Dedifferentiated amniotic fluid mesenchymal stem cell (primary cell): ENCODE measurements around the gene HIP1.
"Not testable (repeated sequence)": the region's sequence is repeated elsewhere in the genome, so short reads cannot be mapped to it uniquely, and the experiment has no call there.

Source experiments
- DNase-seq: peaks from one replicate; pipeline ENCODE4 v3.0.0-alpha.2; 2016; ENCODE audit errors: extremely low spot score

Gene HIP1

DNA sequence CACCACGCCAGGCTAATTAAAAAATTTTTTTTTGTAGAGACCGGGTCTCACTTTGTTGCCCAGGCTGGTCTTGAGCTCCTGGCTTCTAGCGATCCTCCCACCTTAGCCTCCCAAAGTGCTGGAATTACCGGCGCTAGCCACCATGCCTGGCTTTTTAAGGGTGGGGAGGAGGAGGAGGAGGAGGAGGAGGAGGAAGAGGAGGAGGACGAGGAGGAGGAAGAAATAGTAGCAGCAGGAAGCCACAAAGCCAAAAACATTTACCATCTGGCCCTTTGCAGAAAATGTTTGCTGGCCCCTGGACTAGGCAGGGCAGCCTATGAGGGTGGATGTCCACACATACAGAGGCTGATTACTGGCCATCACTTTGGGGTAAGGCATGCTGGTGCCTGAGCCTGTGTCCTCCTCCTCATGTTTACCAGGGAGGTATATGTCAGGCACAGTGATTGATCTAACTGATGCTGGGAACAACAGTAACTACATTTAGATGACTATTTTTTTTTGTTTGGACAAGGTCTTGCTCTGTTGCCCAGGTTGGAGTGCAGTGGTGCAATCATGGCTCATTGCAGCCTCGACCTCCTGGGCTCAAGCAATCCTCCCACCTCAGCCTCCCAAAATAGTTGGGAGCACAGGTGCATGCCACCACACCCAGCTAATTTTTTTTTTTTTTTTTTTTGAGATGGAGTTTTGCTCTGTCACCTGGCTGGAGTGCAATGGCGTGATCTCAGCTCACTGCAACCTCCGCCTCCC lies 122.1 kb downstream of the HIP1 start:
- DNase-seq, result no peak

- DNase-seq, result no peak
Measured at GRCh38 chr7:75614401-75614800, 124.3 kb downstream of the HIP1 start.

- no peak for DNase-seq
Measured at GRCh38 chr7:75613351-75613750, 125.4 kb downstream of the HIP1 start.

DNA sequence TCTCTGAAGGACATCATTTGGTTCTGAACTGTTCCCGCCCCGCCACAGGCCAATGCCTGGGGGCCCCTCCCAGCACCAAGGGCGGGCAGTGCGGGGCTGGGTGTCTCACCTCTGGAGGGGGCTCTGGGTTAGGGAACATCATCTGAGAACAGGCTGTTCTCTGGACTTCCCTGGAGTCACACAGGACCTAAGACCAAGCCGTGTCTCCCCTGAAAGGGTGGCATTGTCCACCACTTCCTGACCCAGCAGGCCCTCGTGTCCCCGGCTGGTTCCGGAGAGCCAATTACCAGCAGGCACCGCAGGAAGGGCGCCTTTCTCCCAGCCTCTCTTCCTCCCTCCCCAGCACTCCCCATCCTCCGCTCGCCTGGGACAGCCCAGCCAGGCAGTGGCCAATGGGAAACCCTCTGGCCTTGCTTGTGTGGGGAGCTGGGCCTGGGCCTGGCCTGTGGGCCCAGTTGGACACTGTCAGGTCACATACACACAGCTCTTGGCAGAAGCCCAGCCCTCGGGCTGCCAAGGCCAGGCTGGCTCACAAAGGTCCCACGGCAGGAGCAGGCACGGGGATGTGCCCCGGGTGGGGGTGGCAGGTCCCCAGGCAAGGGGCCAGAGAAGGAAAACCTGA lies 127.1 kb downstream of the HIP1 start:
- no peak for DNase-seq

DNA sequence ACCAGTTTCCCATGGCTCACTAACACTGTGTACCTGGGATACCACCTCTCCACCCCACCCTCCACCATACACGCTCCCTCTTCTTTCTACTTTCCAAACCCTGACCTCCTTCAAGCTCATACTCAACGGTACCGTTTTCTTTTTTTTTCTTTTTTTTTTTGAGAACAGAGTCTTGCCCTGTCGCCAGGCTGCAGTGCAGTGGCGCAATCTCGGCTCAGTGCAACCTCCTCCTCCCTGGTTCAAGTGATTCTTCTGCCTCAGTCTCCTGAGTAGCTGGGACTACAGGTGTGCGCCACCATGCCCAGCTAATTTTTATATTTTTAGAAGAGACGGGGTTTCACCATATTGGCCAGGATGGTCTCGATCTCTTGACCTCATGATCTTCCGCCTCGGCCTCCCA lies 129.3 kb downstream of the HIP1 start:
- not testable (repeated sequence) for DNase-seq

DNA sequence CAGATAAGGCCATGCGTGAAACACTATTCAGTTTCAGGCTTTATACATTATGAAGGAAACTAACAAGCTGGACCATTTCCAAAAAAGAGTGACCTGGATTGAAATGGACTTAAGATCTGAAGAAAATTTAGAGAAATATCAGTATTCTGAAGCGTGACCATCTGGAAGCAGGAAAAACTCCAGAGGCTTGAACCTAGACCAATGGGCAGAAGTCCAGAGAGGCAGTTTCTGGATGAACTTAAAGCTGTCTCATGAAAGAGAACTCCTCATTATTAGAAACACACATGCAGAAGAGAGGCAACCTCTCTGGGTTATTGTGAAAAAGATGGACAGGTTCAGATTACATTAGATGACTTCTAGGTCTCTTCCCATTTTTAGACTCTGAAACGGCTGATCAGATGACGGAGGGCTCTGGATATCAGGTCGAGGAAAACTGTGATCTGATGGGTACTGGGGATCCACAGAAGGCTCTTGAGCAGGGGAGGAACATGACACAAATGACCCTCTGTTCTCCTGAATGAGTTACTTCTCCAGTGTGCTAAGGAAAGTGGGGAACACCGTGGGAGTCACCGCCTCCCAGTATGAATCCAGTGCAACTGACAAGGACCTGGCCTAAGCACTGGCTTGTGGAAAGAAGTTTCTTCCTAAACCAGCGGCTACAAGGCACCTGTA lies 130.2 kb downstream of the HIP1 start:
- DNase-seq, result no peak

DNA sequence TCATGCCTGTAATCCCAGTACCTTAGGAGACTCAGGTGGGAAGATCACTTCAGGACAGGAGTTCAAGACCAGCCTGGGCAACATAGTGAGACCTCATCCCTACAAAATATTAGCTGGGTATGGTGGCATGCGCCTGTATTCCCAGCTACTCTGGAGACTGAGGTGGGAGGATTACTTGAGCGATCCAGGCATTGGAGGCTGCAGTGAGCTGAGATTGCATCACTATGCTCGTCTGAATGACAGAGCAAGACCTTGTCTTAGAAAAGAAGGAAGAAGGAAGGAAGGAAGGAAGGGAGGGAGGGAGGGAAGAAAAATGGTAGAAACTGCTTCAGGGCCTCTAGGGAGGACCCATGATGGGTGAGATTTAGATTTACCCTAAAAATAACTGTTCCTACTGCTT lies 134.3 kb downstream of the HIP1 start:
- DNase-seq, result no peak

DNA sequence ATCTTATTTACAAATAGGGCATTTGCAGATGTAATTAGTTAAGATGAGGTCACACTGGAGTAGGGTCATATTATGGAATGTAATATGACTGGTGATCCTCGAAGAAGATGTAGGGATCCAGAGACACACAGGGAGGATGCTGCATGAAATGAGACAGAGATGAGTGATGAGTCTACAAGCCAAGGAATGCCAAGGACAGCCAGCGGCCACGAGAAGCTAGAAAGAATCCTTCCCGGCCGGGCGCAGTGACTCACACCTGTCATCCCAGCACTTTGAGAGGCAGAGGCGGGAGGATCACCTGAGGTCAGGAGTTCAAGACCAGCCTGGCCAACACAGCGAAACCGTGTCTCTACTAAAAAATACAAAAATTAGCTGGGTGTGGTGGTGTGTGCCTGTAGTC lies 135.9 kb downstream of the HIP1 start:
- DNase-seq, result not testable (repeated sequence)

DNA sequence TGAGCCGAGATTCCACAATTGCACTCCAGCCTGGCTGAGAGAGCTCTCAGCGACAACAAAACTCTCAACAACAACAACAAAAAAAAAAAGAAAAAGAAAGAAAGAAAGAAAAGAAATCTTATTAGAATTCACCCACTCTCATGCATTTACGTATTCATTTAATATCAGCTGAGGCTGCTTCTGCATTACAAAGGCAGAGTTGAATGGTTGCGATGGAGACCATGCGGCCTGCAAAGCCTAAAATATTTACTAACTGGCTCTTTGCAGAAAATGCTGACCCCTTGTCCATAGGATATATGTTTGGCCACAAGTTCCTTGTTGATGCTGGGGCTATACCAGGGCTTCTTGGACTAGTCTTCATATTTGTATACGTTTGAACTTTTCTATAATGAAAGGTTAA lies 137.2 kb downstream of the HIP1 start:
- DNase-seq, result no peak

GRCh38 chr7:75600748-75601147 lies 138.0 kb downstream of the HIP1 start:
- DNase-seq, result not testable (repeated sequence)

- no peak for DNase-seq
Measured at GRCh38 chr7:75599244-75599781, 139.4 kb downstream of the HIP1 start.

GRCh38 chr7:75596727-75597614 lies 141.8 kb downstream of the HIP1 start:
- DNase-seq, result no peak

GRCh38 chr7:75595766-75596165 lies 143.0 kb downstream of the HIP1 start:
- no peak for DNase-seq

GRCh38 chr7:75593500-75594184 lies 145.1 kb downstream of the HIP1 start:
- DNase-seq, result not testable (repeated sequence)

- DNase-seq, result no peak
Measured at GRCh38 chr7:75591467-75592255, 147.1 kb downstream of the HIP1 start.

DNA sequence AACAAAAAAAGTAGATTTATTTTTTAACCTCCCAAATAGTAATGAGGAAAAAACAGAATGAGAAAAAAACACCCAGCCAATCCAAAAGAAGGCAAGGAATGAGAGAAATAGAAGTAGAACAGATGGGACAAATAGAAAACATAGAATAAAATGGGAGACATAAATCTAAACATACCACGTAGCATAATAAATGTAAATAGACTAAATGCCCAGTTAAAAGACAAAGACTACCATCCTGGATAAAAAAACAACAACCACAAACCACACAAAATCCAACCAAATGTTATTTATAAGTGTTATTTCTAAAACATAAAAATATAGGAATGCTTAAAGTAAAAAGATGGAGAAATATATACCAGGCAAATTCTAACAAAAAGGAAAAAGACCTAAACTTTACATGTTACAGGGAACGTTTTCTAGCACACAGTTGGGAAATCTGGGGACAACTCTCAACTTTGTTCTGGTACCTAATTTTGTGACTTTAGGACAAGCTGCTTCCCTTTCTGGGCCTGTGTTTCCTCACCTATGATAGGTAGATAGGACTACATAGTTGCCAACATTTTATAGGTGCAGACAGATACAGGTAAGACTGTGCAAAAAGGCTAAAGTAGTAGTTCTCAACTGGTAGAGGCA lies 148.3 kb downstream of the HIP1 start:
- DNase-seq, result no peak

DNA sequence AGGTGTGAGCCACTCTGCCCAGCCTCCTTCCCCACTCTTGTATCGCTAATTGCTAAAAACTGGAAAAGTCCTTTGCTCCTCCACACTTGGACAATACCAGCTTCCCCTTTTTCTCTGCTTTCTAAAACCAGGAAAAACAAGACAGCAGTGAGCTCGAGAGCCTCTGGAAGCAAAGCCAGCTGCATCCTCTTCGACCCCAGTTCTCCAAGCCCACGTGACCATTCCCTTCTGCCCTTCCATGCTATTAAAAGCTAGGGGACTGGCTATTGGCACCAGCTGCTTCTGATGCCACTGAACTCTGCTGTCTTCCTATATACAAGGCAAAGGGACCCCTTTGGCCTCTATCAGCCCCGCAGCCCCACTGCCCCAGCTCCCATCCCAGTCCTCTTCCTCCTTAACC lies 154.4 kb downstream of the HIP1 start:
- no peak for DNase-seq

GRCh38 chr7:75583255-75583654 lies 155.5 kb downstream of the HIP1 start:
- no peak for DNase-seq

- DNase-seq, result no peak
Measured at GRCh38 chr7:75579899-75580298, 158.8 kb downstream of the HIP1 start.

GRCh38 chr7:75578081-75578480 lies 160.7 kb downstream of the HIP1 start:
- no peak for DNase-seq
